Cerebellar nuclear complex (tissue), 1 donor: ENCODE data around the gene LCT.
"Not testable (repeated sequence)": the region's sequence is repeated elsewhere in the genome, so short reads cannot be mapped to it uniquely, and the experiment has no call there.

Experiments
- DNase-seq, 2 experiments: peaks; one replicate each; lab custom pipeline; 2025; lab: John Stamatoyannopoulos, UW

Gene LCT

GRCh38 chr2:135831180-135831812, 5.7 kb downstream of the LCT start:
- DNase-seq = no peak

DNA sequence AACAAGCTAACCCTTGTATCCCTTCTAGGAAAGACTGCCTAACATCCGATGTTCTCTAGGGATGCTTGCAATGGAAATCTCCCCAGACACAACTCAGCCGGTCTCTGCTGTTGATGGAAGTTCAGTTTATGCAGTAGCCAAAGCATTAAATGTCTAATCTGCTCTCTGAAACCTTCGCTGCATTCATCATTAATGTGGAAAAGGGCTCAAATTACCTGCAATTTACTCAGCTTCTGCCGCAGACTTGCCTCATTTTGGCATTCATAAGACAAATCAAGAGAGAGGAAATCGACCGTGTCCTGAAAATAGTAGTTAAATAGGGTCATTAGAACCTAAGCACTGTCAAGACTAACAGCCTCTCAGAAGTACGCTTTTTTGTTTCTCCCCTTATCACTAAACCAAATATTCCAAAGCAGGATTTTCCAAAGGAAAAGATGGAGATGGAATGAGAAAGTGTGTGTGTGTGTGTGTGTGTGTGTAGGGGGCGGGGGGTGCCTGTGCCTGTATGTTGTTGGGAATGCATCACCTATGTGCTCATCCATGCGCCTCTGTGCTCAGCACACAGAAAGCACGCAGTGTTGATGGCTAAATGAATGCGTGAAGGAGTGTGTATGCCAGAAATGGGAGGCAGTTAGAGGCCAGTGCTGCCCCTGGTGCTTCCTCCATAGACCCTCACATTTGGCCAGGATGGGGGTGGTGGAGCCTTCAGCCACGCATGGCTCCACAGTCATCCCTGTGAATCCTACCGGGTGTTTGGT, 7.4 kb downstream of the LCT start:
- no peak for DNase-seq

DNA sequence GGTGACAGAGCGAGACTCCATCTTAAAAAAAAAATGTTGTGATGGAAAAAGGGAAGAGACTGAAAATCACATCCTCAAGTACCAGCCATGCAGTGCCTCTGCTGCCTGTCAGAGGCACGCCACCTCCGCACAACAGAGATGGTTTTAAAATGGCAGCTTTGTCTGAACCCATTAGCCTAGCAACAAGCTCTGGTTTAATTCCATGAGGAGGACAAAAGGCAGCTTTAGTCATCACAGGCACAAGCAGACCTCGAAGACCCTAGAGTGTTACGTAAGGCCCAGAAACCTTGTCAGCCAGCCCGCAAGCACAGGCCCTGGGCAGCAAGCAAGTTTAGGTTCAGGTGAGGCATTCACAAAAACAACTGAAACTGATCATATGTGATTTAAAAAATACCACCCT, 10.4 kb downstream of the LCT start:
- no peak for DNase-seq

- no peak for DNase-seq
Measured at GRCh38 chr2:135825550-135826176, 11.3 kb downstream of the LCT start.

GRCh38 chr2:135825131-135825530, 11.9 kb downstream of the LCT start:
- DNase-seq = no peak

DNA sequence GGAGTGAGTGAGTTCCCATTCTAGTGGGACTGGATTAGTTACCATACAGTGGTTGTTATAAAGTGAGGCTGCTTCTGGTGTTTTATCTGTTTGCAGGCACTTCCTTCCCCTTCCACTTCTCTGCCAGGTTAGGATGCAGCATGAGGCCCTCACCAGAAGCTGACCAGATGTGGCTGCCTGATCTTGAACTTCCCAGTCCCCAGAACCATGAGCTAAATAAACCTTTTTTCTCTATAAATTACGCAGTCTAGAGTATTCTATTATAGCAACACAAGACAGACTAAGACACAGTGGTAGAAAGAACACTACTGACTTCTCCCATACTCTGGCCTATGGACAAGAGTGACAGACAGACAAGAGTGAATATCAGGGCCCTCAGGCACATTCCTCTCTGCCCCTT, 14.1 kb downstream of the LCT start:
- no peak for DNase-seq

GRCh38 chr2:135821190-135821589, 15.8 kb downstream of the LCT start:
- no peak for DNase-seq

DNA sequence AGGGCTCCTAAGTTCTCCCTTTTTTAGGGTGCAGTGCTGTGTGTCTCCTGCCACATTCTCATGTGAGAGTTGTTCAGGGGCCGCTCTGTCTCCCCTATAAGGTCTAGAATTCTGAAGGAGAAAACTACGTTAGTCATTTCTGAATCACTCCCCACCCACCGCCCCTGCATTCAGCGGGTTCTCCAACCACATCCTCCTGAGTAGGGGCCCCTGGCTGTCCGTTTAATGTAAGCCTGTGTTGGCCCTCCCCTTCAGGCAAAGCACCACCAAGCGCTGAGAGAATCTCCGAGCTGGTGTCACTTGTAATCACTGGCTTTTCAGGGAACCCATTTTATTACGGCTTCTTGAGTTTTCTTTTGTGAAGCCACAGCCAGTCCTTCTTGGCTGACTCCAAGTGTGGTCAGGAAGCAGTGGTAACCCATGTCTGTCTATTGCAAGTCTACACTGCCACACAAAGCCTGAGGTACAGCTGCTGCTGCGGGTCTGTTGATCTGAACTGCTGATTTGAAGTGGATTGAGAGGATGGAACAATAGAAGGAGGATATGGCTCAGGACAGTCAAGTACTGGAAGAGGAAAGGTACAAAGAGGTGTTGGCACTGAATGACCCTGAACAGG, 16.9 kb downstream of the LCT start:
- DNase-seq = no peak

- DNase-seq = no peak
Measured at GRCh38 chr2:135818937-135819610, 17.9 kb downstream of the LCT start.

- DNase-seq = no peak
Measured at GRCh38 chr2:135817951-135818350, 19.0 kb downstream of the LCT start.

GRCh38 chr2:135817466-135817865, 19.5 kb downstream of the LCT start:
- no peak for DNase-seq

GRCh38 chr2:135815269-135815668, 21.7 kb downstream of the LCT start:
- DNase-seq = no peak

GRCh38 chr2:135812907-135813511, 24.0 kb downstream of the LCT start:
- DNase-seq = no peak

DNA sequence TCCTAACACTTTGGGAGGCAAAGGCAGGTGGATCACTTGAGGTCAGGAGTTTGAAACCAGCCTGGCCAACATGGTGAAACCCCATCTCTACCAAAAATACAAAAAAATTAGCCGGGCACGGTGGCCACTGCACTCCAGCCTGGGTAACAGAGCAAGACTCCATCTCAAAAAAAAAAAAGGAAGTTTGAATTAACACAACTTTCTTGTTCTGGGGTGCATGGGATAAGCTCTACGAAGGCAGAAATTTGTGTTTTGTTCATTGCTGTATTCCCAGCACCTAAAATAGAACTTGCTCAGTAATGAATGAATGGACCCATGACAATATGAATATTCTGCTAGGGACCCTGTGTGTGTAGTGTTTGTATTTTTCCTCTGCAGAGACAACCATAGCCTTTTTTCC, 29.1 kb downstream of the LCT start:
- not testable (repeated sequence) for DNase-seq

- no peak for DNase-seq
Measured at GRCh38 chr2:135803278-135803677, 33.7 kb downstream of the LCT start.

DNA sequence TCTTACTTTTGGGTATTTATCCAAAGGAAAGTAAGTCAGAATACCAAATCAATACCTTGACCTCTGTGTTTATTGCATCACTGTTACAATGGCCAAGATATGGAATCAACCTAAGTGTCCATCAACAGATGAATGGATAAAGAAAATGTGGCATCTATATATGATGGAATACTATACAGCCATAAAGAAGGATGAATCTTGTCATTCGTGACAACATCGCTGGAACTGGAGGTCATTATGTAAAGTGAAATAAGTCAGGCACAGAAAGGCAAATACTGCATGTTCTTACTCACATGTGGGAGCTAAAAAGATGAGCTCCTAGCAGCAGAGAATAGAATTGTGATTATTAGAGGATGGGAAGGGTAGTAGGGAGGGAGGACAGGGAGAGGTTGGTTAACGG, 34.6 kb downstream of the LCT start:
- no peak for DNase-seq

DNA sequence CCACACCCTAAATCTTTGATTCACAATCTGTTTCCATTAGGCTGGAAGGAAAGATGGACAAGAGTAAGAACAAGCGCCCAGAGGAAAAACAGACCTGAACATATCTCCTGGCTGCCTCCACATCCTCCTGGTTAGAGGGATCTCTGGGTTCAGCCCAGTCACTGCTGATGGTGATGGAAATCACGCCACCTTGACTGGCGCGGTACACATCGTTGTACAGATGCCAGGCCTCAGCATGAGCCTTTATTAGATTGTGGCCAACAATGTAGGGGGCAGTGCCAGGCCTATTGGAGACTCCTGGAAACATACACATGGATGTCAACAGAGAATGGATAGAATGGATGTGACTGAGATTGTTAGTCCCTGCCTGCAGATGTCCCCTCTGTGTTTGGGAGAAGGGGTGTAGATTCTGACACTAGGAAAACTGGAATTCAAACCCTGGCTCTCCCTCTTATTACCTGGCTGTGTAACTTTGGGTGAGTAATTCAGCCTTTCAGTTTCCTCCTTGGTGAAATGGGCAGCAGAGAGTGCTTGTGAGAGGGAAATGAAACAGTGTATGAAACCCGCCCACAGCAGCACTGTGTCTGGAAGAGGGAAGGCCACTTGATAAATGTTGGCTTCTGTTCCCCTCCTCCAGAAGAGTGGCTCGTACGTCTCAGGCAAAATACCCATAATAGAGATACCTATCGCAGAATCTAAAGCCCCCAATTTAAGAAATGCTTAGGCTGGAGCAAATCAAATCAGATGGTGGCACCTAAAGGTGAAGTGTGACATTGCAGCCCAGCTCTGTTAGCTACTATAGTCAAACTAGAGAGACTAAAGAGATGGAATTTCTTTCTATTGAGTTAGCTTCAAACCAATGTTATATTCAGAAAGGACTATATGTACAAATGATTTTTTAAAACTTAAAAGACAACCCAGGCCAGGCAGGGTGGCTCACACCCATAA, 36.2 kb downstream of the LCT start:
- DNase-seq = no peak

DNA sequence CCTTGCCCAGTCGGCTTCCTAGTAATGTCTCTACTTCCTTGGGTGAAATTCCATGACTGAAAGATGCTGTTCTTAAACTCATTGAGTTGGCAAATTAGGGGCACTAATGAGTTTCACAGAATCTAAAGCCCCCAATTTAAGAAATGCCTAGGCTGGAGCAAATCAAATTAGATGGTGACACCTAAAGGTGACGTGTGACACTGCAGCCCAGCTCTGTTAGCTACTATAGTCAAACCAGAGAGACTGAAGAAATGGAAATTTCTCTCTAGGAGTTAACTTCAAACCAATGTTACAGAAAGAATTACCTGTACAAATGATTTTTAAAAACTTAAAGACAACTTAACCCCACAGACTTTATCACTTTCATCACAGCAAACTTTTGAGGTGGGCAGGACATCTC, 37.2 kb downstream of the LCT start:
- no peak for DNase-seq

DNA sequence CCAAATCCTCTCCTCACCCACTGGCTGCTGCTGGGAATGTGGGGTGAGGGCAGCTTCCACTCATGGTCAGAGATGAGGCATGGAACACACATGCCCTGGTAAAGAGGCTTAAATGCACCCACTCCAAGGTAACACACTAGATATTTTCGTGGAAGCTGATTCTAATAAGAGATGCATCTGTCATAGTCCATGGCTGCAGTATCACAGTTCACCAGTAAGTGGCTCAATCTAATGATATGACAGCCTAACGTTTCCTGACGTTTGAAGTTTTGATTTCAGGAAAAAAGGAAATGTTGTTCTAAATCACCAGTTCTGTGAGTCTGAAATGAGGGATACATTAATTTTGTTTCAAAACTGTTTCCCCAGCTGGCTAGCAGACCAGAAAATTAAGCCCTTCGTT, 38.2 kb downstream of the LCT start:
- no peak for DNase-seq

DNA sequence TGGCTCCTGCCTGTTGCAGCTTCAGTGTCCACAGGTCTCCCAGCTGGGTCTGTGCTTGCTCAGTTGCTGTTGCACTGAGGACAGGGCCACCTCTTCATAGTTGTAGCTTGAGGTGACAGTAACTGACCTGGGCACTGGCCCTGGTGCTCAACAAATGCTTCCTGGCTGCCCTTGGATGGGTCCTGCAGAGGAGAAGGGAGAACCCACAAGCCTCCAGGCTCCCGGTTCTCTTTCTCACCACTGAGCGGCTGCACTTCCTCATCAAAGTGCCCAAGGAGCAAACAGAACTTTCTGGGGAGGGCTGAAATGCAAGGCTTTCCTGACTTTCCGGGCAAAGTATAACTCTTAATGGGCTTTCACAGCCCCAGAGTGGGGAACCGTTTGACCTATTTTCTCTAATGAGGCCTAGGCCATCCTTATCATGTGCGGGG, 38.7 kb downstream of the LCT start:
- DNase-seq = no peak
